ENCODE data around the gene AGAP1. TPM values are rescaled to one million over a fixed set of nuclear protein-coding genes. Genes with fewer than 3 reads are reported as not detected.

The AGAP1 gene
- polyA plus RNA-seq, 1 donor from 2014 or later, result 17.4 TPM

DNA sequence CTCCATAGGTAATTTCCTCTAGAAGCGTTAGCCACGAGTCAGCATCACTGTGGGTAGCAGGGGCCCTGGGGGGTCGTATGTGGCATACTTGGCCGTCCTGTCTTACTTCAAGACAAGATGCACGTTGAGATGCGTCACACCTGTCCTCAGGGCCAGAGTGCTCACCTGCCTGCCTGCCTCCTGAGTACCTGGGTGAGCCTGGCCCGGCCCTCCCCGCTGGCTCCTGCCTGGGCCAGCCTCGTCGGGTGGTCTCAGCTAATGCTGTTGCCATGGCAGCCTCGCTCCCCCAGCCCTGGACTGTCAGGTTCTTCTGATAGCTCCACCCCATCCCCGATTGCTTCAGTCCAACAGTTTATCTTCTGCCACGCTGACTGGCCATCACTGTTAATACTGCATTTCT, 441.9 kb downstream of the AGAP1 start:
- H3K27ac ChIP-seq (ENCODE audit: low read length), result no peak overlapping the region
- no peaks in the 10 kb centered on the region for H3K79me2 ChIP-seq (replicated peaks; ENCODE audit: insufficient read depth, low read length)
- no peak overlapping the region for H3K4me3 ChIP-seq (ENCODE audit: low read length)
- H3K36me3 ChIP-seq (ENCODE audit: insufficient read depth, low read length), result no peaks in the 10 kb centered on the region
- no peak overlapping the region for H3K9ac ChIP-seq (ENCODE audit: low read length)
- no peak overlapping the region for H3K4me2 ChIP-seq (ENCODE audit: low read length)
- H3F3A ChIP-seq (ENCODE audit: insufficient read depth, low read length, poor library complexity, severe bottlenecking), result no peaks in the 10 kb centered on the region
- no peaks in the 10 kb centered on the region for H4K20me1 ChIP-seq (ENCODE audit: insufficient read depth)
- H3K9me2 ChIP-seq (ENCODE audit: insufficient read depth, low read length), result no peaks in the 10 kb centered on the region
- H3K9me3 ChIP-seq (ENCODE audit: low read length), result no peaks in the 10 kb centered on the region
- H3K27me3 ChIP-seq (ENCODE audit: insufficient read depth, low read depth, low read length), result no peaks in the 10 kb centered on the region
- H2AFZ ChIP-seq (ENCODE audit: low read depth, low read length), result no peak overlapping the region
- TF ChIP-seq EP300 (conservative IDR thresholded peaks at IDR 0.05; ENCODE audit: poor library complexity, severe bottlenecking) (no peak), TAF1 (IDR thresholded peaks at IDR 0.05; ENCODE audit: low read depth) (no peak), REST (IDR thresholded peaks at IDR 0.05; ENCODE audit: borderline replicate concordance) (no peak), POLR2AphosphoS5 (IDR thresholded peaks at IDR 0.05) (no peak), RAD21 (conservative IDR thresholded peaks at IDR 0.05) (no peak), SMC3 (conservative IDR thresholded peaks at IDR 0.05; ENCODE audit: poor library complexity) (no peak), CTCF (IDR thresholded peaks at IDR 0.05; ENCODE audit: poor library complexity, severe bottlenecking) (no peak), EZH2 (IDR thresholded peaks at IDR 0.05; ENCODE audit: borderline replicate concordance, insufficient read depth, low read length, poor library complexity, severe bottlenecking) (no peak), MXI1 (conservative IDR thresholded peaks at IDR 0.05; ENCODE audit: poor library complexity, severe bottlenecking) (no peak)

DNA sequence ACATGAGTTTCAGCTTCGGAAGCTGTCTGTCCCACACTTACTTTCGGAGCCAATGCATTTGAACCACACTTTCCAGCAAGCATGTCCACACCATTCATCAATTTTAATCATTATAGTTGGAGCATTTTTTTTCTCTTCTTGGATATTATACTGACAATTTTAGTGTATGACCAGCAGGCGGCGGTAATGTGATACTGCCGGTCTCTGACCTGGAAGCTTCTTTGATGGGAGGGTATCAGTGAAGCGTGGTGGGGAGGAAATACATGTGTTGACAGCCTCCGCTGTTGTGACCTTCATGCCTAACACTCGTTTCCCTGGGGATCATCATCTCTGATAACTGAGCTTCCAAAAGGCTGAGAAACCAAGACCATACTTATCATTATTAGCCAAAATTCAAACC, 442.6 kb downstream of the AGAP1 start:
- Histone ChIP-seq H3K4me3 (ENCODE audit: low read length) (no peak overlapping the region), H3K79me2 (replicated peaks; ENCODE audit: insufficient read depth, low read length) (no peaks in the 10 kb centered on the region), H3K27me3 (ENCODE audit: insufficient read depth, low read depth, low read length) (no peaks in the 10 kb centered on the region), H3K9ac (ENCODE audit: low read length) (no peak overlapping the region), H2AFZ (ENCODE audit: low read depth, low read length) (no peak overlapping the region), H3K4me2 (ENCODE audit: low read length) (no peak overlapping the region), H4K20me1 (ENCODE audit: insufficient read depth) (no peaks in the 10 kb centered on the region), H3K9me3 (ENCODE audit: low read length) (no peaks in the 10 kb centered on the region), H3K27ac (ENCODE audit: low read length) (no peak overlapping the region), H3F3A (ENCODE audit: insufficient read depth, low read length, poor library complexity, severe bottlenecking) (no peaks in the 10 kb centered on the region), H3K9me2 (ENCODE audit: insufficient read depth, low read length) (no peaks in the 10 kb centered on the region), H3K36me3 (ENCODE audit: insufficient read depth, low read length) (no peaks in the 10 kb centered on the region)
- no peak for TF ChIP-seq RAD21 (conservative IDR thresholded peaks at IDR 0.05)
- no peak for TF ChIP-seq REST (IDR thresholded peaks at IDR 0.05; ENCODE audit: borderline replicate concordance)
- no peak for TF ChIP-seq MXI1 (conservative IDR thresholded peaks at IDR 0.05; ENCODE audit: poor library complexity, severe bottlenecking)
- TF ChIP-seq CTCF (IDR thresholded peaks at IDR 0.05; ENCODE audit: poor library complexity, severe bottlenecking), result peak; percentile 29
- TF ChIP-seq SMC3 (conservative IDR thresholded peaks at IDR 0.05; ENCODE audit: poor library complexity), result no peak
- TF ChIP-seq TAF1 (IDR thresholded peaks at IDR 0.05; ENCODE audit: low read depth), result no peak
- TF ChIP-seq POLR2AphosphoS5 (IDR thresholded peaks at IDR 0.05), result no peak

Measured in neural cell (in vitro differentiated cells).